Naive thymus-derived CD4-positive, alpha-beta T cell (primary cell): Measurements from ENCODE around the gene ARPC1A. TPM values are rescaled to one million over a fixed set of nuclear protein-coding genes. Genes with fewer than 3 reads are reported as not detected.

Experiments
- ATAC-seq: fragments of 150-1000 bp; cut with Tn5 transposase; 2 replicates; pipeline ENCODE4 v1.10.0; 2021; ENCODE audit warnings: mild to moderate bottlenecking, moderate library complexity
- CTCF ChIA-PET: fragments of 350-600 bp; sonication (Branson Sonifier 250); formaldehyde crosslinking; loops from one replicate; lab custom pipeline; 2021; ENCODE audit warnings: antibody characterized with exemption; lab: Charles Lee
- POLR2A ChIA-PET: fragments of 350-600 bp; sonication (Branson Sonifier 250); formaldehyde crosslinking; loops from one replicate; lab custom pipeline; 2021; ENCODE audit warnings: antibody characterized with exemption, inconsistent platforms; lab: Charles Lee
- DNase-seq, 9 donors: peaks; one replicate each; pipeline versions ENCODE4 v3.0.0 to v3.0.0-alpha.2; 2020 to 2022; ENCODE audit warnings: mixed read lengths in 1 of 9
- H3K27ac ChIP-seq: one replicate; pipeline ENCODE4 v1.7.0; 2013; ENCODE audit warnings: mild to moderate bottlenecking, low read depth, low read length, moderate library complexity
- H3K27me3 ChIP-seq, 2 donors: one replicate each; pipeline ENCODE4 v1.7.0; 2013; ENCODE audit warnings: low read length in 2 of 2, mild to moderate bottlenecking in 2 of 2, moderate library complexity in 2 of 2; ENCODE audit not compliant: control insufficient read depth in 2 of 2, insufficient read depth in 2 of 2
- H3K36me3 ChIP-seq, 3 experiments: 1 replicate in 2 of 3; 2 replicates in 1 of 3; pipeline ENCODE4 v1.7.0; 2013; ENCODE audit warnings: low read length in 3 of 3, mild to moderate bottlenecking in 3 of 3, moderate library complexity in 1 of 3; ENCODE audit not compliant: insufficient read depth in 3 of 3, control insufficient read depth in 2 of 3
- H3K4me1 ChIP-seq, 2 donors: one replicate each; pipeline ENCODE4 v1.7.0; 2013; ENCODE audit warnings: low read length in 2 of 2, mild to moderate bottlenecking in 2 of 2, moderate library complexity in 1 of 2; ENCODE audit not compliant: control insufficient read depth in 2 of 2, insufficient read depth in 2 of 2
- H3K4me3 ChIP-seq: 2 replicates; pipeline ENCODE4 v1.7.0; 2013; ENCODE audit warnings: mild to moderate bottlenecking, low read length
- H3K9me3 ChIP-seq, 3 experiments: 1 replicate in 2 of 3; 2 replicates in 1 of 3; pipeline ENCODE4 v1.7.0; 2013; ENCODE audit warnings: low read length in 3 of 3; ENCODE audit not compliant: control insufficient read depth in 2 of 3
- H3K27ac Mint-ChIP-seq, 9 donors: one replicate each; pipeline ENCODE4 v1.8.0; 2020 to 2022; ENCODE audit warnings: mixed read lengths in 9 of 9, mild to moderate bottlenecking in 8 of 9, moderate library complexity in 5 of 9, inconsistent platforms in 2 of 9
- H3K27me3 Mint-ChIP-seq, 5 donors: one replicate each; pipeline ENCODE4 v1.8.0; 2021 to 2022; ENCODE audit warnings: mixed read lengths in 5 of 5, mild to moderate bottlenecking in 1 of 5
- H3K36me3 Mint-ChIP-seq, 5 donors: one replicate each; pipeline ENCODE4 v1.8.0; 2020 to 2022; ENCODE audit warnings: mixed read lengths in 5 of 5, mild to moderate bottlenecking in 3 of 5, inconsistent platforms in 1 of 5
- H3K4me1 Mint-ChIP-seq, 7 donors: one replicate each; pipeline ENCODE4 v1.8.0; 2020 to 2022; ENCODE audit warnings: mixed read lengths in 7 of 7, mild to moderate bottlenecking in 3 of 7, inconsistent platforms in 1 of 7
- H3K4me3 Mint-ChIP-seq, 10 donors: one replicate each; pipeline ENCODE4 v1.8.0; 2020 to 2022; ENCODE audit warnings: mild to moderate bottlenecking in 10 of 10, mixed read lengths in 10 of 10, moderate library complexity in 6 of 10, inconsistent platforms in 2 of 10
- H3K9me3 Mint-ChIP-seq, 11 donors: one replicate each; pipeline ENCODE4 v1.8.0; 2020 to 2022; ENCODE audit warnings: mixed read lengths in 11 of 11, mild to moderate bottlenecking in 4 of 11, inconsistent platforms in 1 of 11, moderate library complexity in 1 of 11
- intact Hi-C, 2 donors: fragments of 100-400 bp; cut with micrococcal nuclease; formaldehyde crosslinking; loops; one replicate each; pipeline ENCODE4 v1.15.1; 2023
- polyA plus RNA-seq, 2 donors: library from polyadenylated mRNA; unstranded; fragments of 300-500 nt; fragmentation: Illumina TruSeq; gene quantifications; one replicate each; pipeline ENCODE4 v1.2.3, GENCODE V29; 2021
- total RNA-seq, 6 experiments: library from RNA in 5 of 6; stranded (reverse) in 5 of 6; gene quantifications; 1 replicate in 5 of 6; 2 replicates in 1 of 6; pipeline ENCODE4 v1.2.3 and lab custom pipeline; 2021 to 2026

The ARPC1A gene
- total and polyA plus RNA-seq, 7 experiments from 2014 or later = 28.1 to 101 (median 53.4) TPM

GRCh38 chr7:99395616-99396327 is 70.1 kb downstream of the ARPC1A start:
- Histone ChIP-seq H3K27me3 (no peaks in the 10 kb centered on the region), H3K4me1 (peaks cover 4 to 9% of the 10 kb centered on the region in 2 donors), H3K27ac (peak overlapping the region; percentile 25), H3K9me3 (no peaks in the 10 kb centered on the region), H3K4me3 (no peak overlapping the region), H3K36me3 (peaks cover 15 to 91% (median 35%) of the 10 kb centered on the region in 3 experiments)
- no peak for ATAC-seq
- DNase-seq = no peak
- H3K27me3 Mint-ChIP-seq = no peaks in the 10 kb centered on the region
- H3K4me1 Mint-ChIP-seq = peaks cover 18 to 36% (median 23%) of the 10 kb centered on the region in 7 donors
- intact Hi-C loops = no loop called here
- H3K27ac Mint-ChIP-seq = peak overlapping the region in 6 of 9 donors; percentile 24 to 82 (median 36)
- CTCF ChIA-PET = no interaction called here
- H3K9me3 Mint-ChIP-seq = peaks cover 0 to 2% (median 0%) of the 10 kb centered on the region in 11 donors
- no peak overlapping the region for H3K4me3 Mint-ChIP-seq
- peaks cover 0 to 19% (median 7%) of the 10 kb centered on the region in 5 donors for H3K36me3 Mint-ChIP-seq
- POLR2A ChIA-PET = interaction anchor here (1.1 kb wide), 1 partner anchor 13 kb away, joined by 3 read pairs; the partner anchor contains the start of genes BUD31 and PDAP1

- ChIA-PET CTCF (no interaction called here), POLR2A (interaction anchor here (1.1 kb wide), 1 partner anchor 12 kb away, joined by 3 read pairs; the partner anchor contains the start of genes BUD31 and PDAP1)
- peaks cover 0 to 20% (median 13%) of the 10 kb centered on the region in 5 donors for H3K36me3 Mint-ChIP-seq
- Histone ChIP-seq H3K27me3 (no peaks in the 10 kb centered on the region), H3K4me3 (no peak overlapping the region), H3K4me1 (peaks cover 4 to 9% of the 10 kb centered on the region in 2 donors), H3K36me3 (peaks cover 7 to 89% (median 32%) of the 10 kb centered on the region in 3 experiments), H3K9me3 (no peaks in the 10 kb centered on the region), H3K27ac (no peak overlapping the region)
- no peak overlapping the region for H3K4me3 Mint-ChIP-seq
- DNase-seq = no peak
- H3K27me3 Mint-ChIP-seq = no peaks in the 10 kb centered on the region
- intact Hi-C loops = no loop called here
- no peak for ATAC-seq
- peak overlapping the region in 4 of 9 donors; percentile 13 to 76 (median 50) for H3K27ac Mint-ChIP-seq
- peaks cover 0 to 2% (median 0%) of the 10 kb centered on the region in 11 donors for H3K9me3 Mint-ChIP-seq
- H3K4me1 Mint-ChIP-seq = peaks cover 22 to 36% (median 23%) of the 10 kb centered on the region in 7 donors
Observed at GRCh38 chr7:99396418-99397296, 71.0 kb downstream of the ARPC1A start.

GRCh38 chr7:99397297-99397983 is 71.7 kb downstream of the ARPC1A start:
- H3K36me3 ChIP-seq = peaks cover 0 to 88% (median 29%) of the 10 kb centered on the region in 3 experiments
- intact Hi-C loops = no loop called here
- peaks cover 0 to 17% (median 13%) of the 10 kb centered on the region in 5 donors for H3K36me3 Mint-ChIP-seq
- peak overlapping the region in 8 of 9 donors; percentile 19 to 91 (median 73) for H3K27ac Mint-ChIP-seq
- CTCF ChIA-PET = no interaction called here
- no peaks in the 10 kb centered on the region for H3K27me3 Mint-ChIP-seq
- H3K27me3 ChIP-seq = no peaks in the 10 kb centered on the region
- no peak overlapping the region for H3K27ac ChIP-seq
- no peaks in the 10 kb centered on the region for H3K9me3 ChIP-seq
- POLR2A ChIA-PET = no interaction called here
- H3K4me3 Mint-ChIP-seq = no peak overlapping the region
- H3K9me3 Mint-ChIP-seq = peaks cover 0 to 2% (median 0%) of the 10 kb centered on the region in 11 donors
- ATAC-seq (no peak), DNase-seq (no peak)
- peaks cover 4 to 9% of the 10 kb centered on the region in 2 donors for H3K4me1 ChIP-seq
- no peak overlapping the region for H3K4me3 ChIP-seq
- peaks cover 18 to 31% (median 23%) of the 10 kb centered on the region in 7 donors for H3K4me1 Mint-ChIP-seq

- peak overlapping the region in 8 of 9 donors; percentile 67 to 81 (median 74) for H3K27ac Mint-ChIP-seq
- H3K27ac ChIP-seq = peak overlapping the region; percentile 6
Observed at GRCh38 chr7:99398891-99399445, 73.3 kb downstream of the ARPC1A start.

GRCh38 chr7:99399597-99399996 is 73.9 kb downstream of the ARPC1A start:
- Mint-ChIP-seq H3K4me3 (no peak overlapping the region), H3K36me3 (peaks cover 8 to 32% (median 20%) of the 10 kb centered on the region in 5 donors), H3K27me3 (no peaks in the 10 kb centered on the region), H3K4me1 (peaks cover 12 to 30% (median 24%) of the 10 kb centered on the region in 7 donors), H3K9me3 (peaks cover 0 to 5% (median 0%) of the 10 kb centered on the region in 11 donors), H3K27ac (peak overlapping the region in 7 of 9 donors; percentile 6 to 84 (median 58))
- H3K4me1 ChIP-seq = no peaks in the 10 kb centered on the region
- peaks cover 0 to 93% (median 28%) of the 10 kb centered on the region in 3 experiments for H3K36me3 ChIP-seq
- ATAC-seq (no peak), DNase-seq (no peak)
- ChIA-PET POLR2A (interaction anchor here (0.7 to 3.0 kb wide), 4 partner anchors 8 to 108 kb away, joined by 3 to 22 read pairs (median 4); partner anchors contain the start of genes BUD31 and PDAP1), CTCF (interaction anchor here (0.7 kb wide), 1 partner anchor 34 kb away, joined by 3 read pairs; no protein-coding TSS in a partner anchor)
- intact Hi-C loops = no loop called here
- no peak overlapping the region for H3K4me3 ChIP-seq
- no peaks in the 10 kb centered on the region for H3K9me3 ChIP-seq
- peak overlapping the region; percentile 6 for H3K27ac ChIP-seq
- H3K27me3 ChIP-seq = no peaks in the 10 kb centered on the region

More at GRCh38 chr7:99398891-99399445, 73.3 kb downstream of the ARPC1A start:
- ChIA-PET CTCF (interaction anchor here (0.7 kb wide), 1 partner anchor 33 kb away, joined by 3 read pairs; no protein-coding TSS in a partner anchor), POLR2A (interaction anchor here (0.6 to 3.0 kb wide), 6 partner anchors 9 to 109 kb away, joined by 3 to 22 read pairs (median 4); partner anchors contain the start of genes BUD31 and PDAP1)
- Mint-ChIP-seq H3K4me1 (peaks cover 9 to 27% (median 21%) of the 10 kb centered on the region in 7 donors), H3K36me3 (peaks cover 8 to 25% (median 20%) of the 10 kb centered on the region in 5 donors), H3K9me3 (peaks cover 0 to 5% (median 0%) of the 10 kb centered on the region in 11 donors), H3K27me3 (no peaks in the 10 kb centered on the region), H3K4me3 (no peak overlapping the region)
- Histone ChIP-seq H3K9me3 (no peaks in the 10 kb centered on the region), H3K27me3 (no peaks in the 10 kb centered on the region), H3K4me1 (peaks cover 0 to 1% of the 10 kb centered on the region in 2 donors), H3K36me3 (peaks cover 0 to 92% (median 34%) of the 10 kb centered on the region in 3 experiments), H3K4me3 (no peak overlapping the region)
- no peak for DNase-seq
- intact Hi-C loops = no loop called here
- no peak for ATAC-seq
